OCI-LY1 (cell line): ENCODE measurements around the gene WDR5B.

Experiments used
- EZH2 ChIP-seq: fragments of 200-600 bp; sonication (generic), shearing (Covaris generic); IDR thresholded peaks from 2 replicates; pipeline ENCODE4 v1.8.0; 2017; ENCODE audit warnings: borderline replicate concordance, mixed run types, mild to moderate bottlenecking, antibody characterized with exemption, low read length, moderate library complexity, mixed read lengths
- TF ChIP-seq, protein P1 (sequence below): fragments of 200-600 bp; sonication (generic), shearing (Covaris generic); IDR thresholded peaks from 2 replicates; pipeline ENCODE4 v1.5.1; 2017; ENCODE audit warnings: mild to moderate bottlenecking, antibody characterized with exemption, low read length, moderate library complexity, mixed read lengths

DNA sequence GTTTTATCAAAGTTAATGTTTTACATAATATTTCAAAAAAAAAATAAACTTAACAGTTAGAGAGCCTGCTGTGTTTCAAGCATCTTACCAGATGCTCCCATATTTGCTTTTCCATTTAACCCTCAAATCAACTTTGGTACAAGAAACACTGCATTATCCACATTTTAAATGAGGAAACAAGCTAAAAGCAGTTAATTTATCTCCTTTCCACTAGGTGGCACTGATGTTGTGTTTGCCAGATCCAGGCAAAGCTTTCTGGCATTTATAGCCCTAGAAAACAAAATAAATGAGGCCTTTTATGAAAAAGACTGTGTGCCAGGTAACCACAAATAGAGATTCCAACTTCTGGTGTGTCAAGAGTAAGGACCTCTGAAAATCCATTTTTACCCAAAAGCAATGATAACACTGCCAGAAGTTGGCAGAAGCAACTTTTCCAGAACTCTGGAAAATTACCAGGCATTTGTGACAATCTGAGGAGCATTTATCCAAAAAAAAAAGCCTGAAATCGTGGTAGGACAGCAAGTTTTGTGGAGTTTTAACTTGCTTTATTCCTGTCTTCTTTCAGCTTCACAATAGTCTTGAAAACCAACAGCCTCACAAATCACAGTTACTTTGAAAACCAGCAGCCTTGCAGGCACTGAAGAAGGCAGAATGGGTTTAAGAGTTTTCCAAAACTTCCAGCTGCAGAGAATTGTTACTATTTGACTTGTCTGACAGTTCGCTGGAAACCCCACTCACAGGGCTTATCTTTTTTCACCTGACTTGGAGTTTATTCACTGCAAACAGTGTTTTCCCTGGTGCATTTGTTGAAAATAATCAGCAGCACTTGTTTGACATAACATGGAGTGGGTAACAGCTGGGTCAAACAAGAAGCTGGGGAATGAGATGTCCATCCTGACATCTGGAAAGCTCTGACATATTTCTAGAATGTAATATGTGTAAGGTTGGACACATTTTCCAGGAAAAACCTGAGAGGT lies 22.7 kb downstream of the WDR5B start:
- TF ChIP-seq, protein P1, sequence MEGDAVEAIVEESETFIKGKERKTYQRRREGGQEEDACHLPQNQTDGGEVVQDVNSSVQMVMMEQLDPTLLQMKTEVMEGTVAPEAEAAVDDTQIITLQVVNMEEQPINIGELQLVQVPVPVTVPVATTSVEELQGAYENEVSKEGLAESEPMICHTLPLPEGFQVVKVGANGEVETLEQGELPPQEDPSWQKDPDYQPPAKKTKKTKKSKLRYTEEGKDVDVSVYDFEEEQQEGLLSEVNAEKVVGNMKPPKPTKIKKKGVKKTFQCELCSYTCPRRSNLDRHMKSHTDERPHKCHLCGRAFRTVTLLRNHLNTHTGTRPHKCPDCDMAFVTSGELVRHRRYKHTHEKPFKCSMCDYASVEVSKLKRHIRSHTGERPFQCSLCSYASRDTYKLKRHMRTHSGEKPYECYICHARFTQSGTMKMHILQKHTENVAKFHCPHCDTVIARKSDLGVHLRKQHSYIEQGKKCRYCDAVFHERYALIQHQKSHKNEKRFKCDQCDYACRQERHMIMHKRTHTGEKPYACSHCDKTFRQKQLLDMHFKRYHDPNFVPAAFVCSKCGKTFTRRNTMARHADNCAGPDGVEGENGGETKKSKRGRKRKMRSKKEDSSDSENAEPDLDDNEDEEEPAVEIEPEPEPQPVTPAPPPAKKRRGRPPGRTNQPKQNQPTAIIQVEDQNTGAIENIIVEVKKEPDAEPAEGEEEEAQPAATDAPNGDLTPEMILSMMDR: peak; percentile 79
- TF ChIP-seq EZH2: no peak
